ENCODE measurements around the gene SAMD4B. TPM values are rescaled to one million over a fixed set of nuclear protein-coding genes. Genes with fewer than 3 reads are reported as not detected.

Gene SAMD4B
- total RNA-seq, 1 donor, result 85.0 TPM

- H3K4me1 ChIP-seq (ENCODE audit: insufficient read depth, low read length), result peaks cover 46% of the 10 kb centered on the region
- TF ChIP-seq CTCF (IDR thresholded peaks at IDR 0.05; ENCODE audit: extremely low read depth, low read depth, low read length), result no peak
- peak; percentile 90 for DNase-seq (ENCODE audit: insufficient read length, low spot score, missing footprints)
Observed at GRCh38 chr19:39401549-39402345, 59.5 kb downstream of the SAMD4B start.

GRCh38 chr19:39402346-39403300 lies 60.4 kb downstream of the SAMD4B start:
- peak; percentile 96 for DNase-seq (ENCODE audit: insufficient read length, low spot score, missing footprints)
- Histone ChIP-seq H3K36me3 (ENCODE audit: insufficient read depth, low read length) (no peaks in the 10 kb centered on the region), H3K27ac (ENCODE audit: low read depth, low read length) (peak overlapping the region; percentile 96), H3K79me2 (ENCODE audit: insufficient read depth, low read length) (peaks cover 14% of the 10 kb centered on the region), H3K4me1 (ENCODE audit: insufficient read depth, low read length) (peaks cover 46% of the 10 kb centered on the region), H3K9me3 (ENCODE audit: low read depth, low read length) (no peaks in the 10 kb centered on the region), H3K4me3 (ENCODE audit: insufficient read depth, low read length) (peak overlapping the region; percentile 71), H3K27me3 (ENCODE audit: insufficient read depth, low read length) (no peaks in the 10 kb centered on the region), H3K4me2 (ENCODE audit: insufficient read depth, low read length) (peak overlapping the region; percentile 83), H4K20me1 (ENCODE audit: insufficient read depth, low read length) (peaks cover 8% of the 10 kb centered on the region), H2AFZ (ENCODE audit: low read length) (no peak overlapping the region)
- no peak for TF ChIP-seq CTCF (IDR thresholded peaks at IDR 0.05; ENCODE audit: extremely low read depth, low read depth, low read length)

More at GRCh38 chr19:39401549-39402345, 59.5 kb downstream of the SAMD4B start:
- peaks cover 6% of the 10 kb centered on the region for H3K36me3 ChIP-seq (ENCODE audit: insufficient read depth, low read length)
- no peaks in the 10 kb centered on the region for H3K27me3 ChIP-seq (ENCODE audit: insufficient read depth, low read length)
- no peak overlapping the region for H2AFZ ChIP-seq (ENCODE audit: low read length)
- peak overlapping the region; percentile 83 for H3K4me2 ChIP-seq (ENCODE audit: insufficient read depth, low read length)
- no peaks in the 10 kb centered on the region for H4K20me1 ChIP-seq (ENCODE audit: insufficient read depth, low read length)
- H3K9me3 ChIP-seq (ENCODE audit: low read depth, low read length), result no peaks in the 10 kb centered on the region
- H3K79me2 ChIP-seq (ENCODE audit: insufficient read depth, low read length), result peaks cover 5% of the 10 kb centered on the region
- H3K27ac ChIP-seq (ENCODE audit: low read depth, low read length), result peak overlapping the region; percentile 96
- H3K4me3 ChIP-seq (ENCODE audit: insufficient read depth, low read length), result peak overlapping the region; percentile 71

- Histone ChIP-seq H3K36me3 (ENCODE audit: insufficient read depth, low read length) (peaks cover 9% of the 10 kb centered on the region), H2AFZ (ENCODE audit: low read length) (no peak overlapping the region), H4K20me1 (ENCODE audit: insufficient read depth, low read length) (peaks cover 18% of the 10 kb centered on the region), H3K9me3 (ENCODE audit: low read depth, low read length) (no peaks in the 10 kb centered on the region), H3K79me2 (ENCODE audit: insufficient read depth, low read length) (peaks cover 19% of the 10 kb centered on the region), H3K27me3 (ENCODE audit: insufficient read depth, low read length) (no peaks in the 10 kb centered on the region), H3K27ac (ENCODE audit: low read depth, low read length) (peak overlapping the region; percentile 96), H3K4me2 (ENCODE audit: insufficient read depth, low read length) (peak overlapping the region; percentile 83), H3K4me1 (ENCODE audit: insufficient read depth, low read length) (peaks cover 36% of the 10 kb centered on the region), H3K4me3 (ENCODE audit: insufficient read depth, low read length) (peak overlapping the region; percentile 71)
- TF ChIP-seq CTCF (IDR thresholded peaks at IDR 0.05; ENCODE audit: extremely low read depth, low read depth, low read length), result no peak
- DNase-seq (ENCODE audit: insufficient read length, low spot score, missing footprints), result peak; percentile 98
Observed at GRCh38 chr19:39403331-39404312, 61.4 kb downstream of the SAMD4B start.

All from osteoblast (primary cell).